Right atrium auricular region (tissue), 2 donors: ENCODE data around the gene KLHL14. TPM values are rescaled to one million over a fixed set of nuclear protein-coding genes. Genes with fewer than 3 reads are reported as not detected.
"Not testable (repeated sequence)": the region's sequence is repeated elsewhere in the genome, so short reads cannot be mapped to it uniquely, and the experiment has no call there.

ENCODE experiments used
- DNase-seq: peaks from one replicate; pipeline ENCODE4 v3.0.0-alpha.2; 2019; ENCODE audit warnings: low spot score
- H3K27ac ChIP-seq, 2 donors: fragments of 200-600 bp; sonication (generic); 1 replicate in 1 of 2; 2 replicates in 1 of 2; pipeline ENCODE4 v1.5.1; 2016 to 2019
- H3K27me3 ChIP-seq, 2 donors: fragments of 200-600 bp; sonication (generic); one replicate each; pipeline versions ENCODE4 v1.5.1 to v1.6.0; 2017 to 2019
- H3K36me3 ChIP-seq: fragments of 200-600 bp; sonication (generic); one replicate; pipeline ENCODE4 v1.5.1; 2016
- H3K4me1 ChIP-seq, 2 donors: fragments of 200-600 bp; sonication (generic); one replicate each; pipeline versions ENCODE4 v1.5.1 to v1.6.0; 2017 to 2019
- H3K4me3 ChIP-seq, 2 donors: fragments of 200-600 bp; sonication (generic); 1 replicate in 1 of 2; 2 replicates in 1 of 2; pipeline ENCODE4 v1.5.1; 2017 to 2019; ENCODE audit warnings: mild to moderate bottlenecking in 1 of 2, moderate library complexity in 1 of 2
- H3K9me3 ChIP-seq, 2 donors: fragments of 200-600 bp; sonication (generic); one replicate each; pipeline ENCODE4 v1.5.1; 2019
- CTCF ChIP-seq, 2 donors: fragments of 200-600 bp; sonication (generic); IDR thresholded peaks; one replicate each; pipeline ENCODE4 v1.5.1; 2019; ENCODE audit warnings: antibody characterized with exemption in 2 of 2
- total RNA-seq, 2 donors: library from RNA; depleted of rRNA; stranded (reverse); fragments of >200 nt; gene quantifications; one replicate each; pipeline ENCODE4 v1.1.0, GENCODE V29; 2016

Gene KLHL14
- total RNA-seq, 2 donors from 2014 or later: not detected

GRCh38 chr18:32798209-32798960 lies 25.6 kb upstream of the KLHL14 start:
- DNase-seq: no peak

DNA sequence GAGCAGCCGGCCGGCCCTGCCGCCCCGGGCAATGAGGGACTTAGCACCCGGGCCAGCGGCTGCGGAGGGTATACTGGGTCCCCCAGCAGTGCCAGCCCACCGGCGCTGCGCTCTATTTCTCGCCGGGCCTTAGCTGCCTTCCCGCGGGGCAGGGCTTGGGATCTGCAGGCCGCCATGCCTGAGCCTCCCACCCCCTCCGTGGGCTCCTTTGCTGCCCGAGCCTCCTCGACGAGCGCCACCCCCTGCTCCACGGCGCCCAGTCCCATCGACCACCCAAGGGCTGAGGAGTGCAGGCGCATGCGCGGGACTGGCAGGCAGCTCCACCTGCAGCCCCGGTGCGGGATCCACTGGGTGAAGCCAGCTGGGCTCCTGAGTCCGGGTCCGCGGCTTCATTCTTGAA lies 21.8 kb upstream of the KLHL14 start:
- H3K36me3 ChIP-seq, H3K4me3 ChIP-seq, H3K4me1 ChIP-seq, H3K27me3 ChIP-seq, DNase-seq, H3K27ac ChIP-seq: not testable (repeated sequence)
- H3K9me3 ChIP-seq: peaks cover 0 to 11% of the 10 kb centered on the region in 2 donors

More at GRCh38 chr18:32798209-32798960, 25.6 kb upstream of the KLHL14 start:
- H3K4me1 ChIP-seq: no peaks in the 10 kb centered on the region
- TF ChIP-seq CTCF (IDR thresholded peaks at IDR 0.05): no peak
- peaks cover 0 to 11% of the 10 kb centered on the region in 2 donors for H3K9me3 ChIP-seq
- H3K27ac ChIP-seq: no peak overlapping the region
- H3K4me3 ChIP-seq: no peak overlapping the region
- H3K36me3 ChIP-seq: no peaks in the 10 kb centered on the region
- H3K27me3 ChIP-seq: no peaks in the 10 kb centered on the region

DNA sequence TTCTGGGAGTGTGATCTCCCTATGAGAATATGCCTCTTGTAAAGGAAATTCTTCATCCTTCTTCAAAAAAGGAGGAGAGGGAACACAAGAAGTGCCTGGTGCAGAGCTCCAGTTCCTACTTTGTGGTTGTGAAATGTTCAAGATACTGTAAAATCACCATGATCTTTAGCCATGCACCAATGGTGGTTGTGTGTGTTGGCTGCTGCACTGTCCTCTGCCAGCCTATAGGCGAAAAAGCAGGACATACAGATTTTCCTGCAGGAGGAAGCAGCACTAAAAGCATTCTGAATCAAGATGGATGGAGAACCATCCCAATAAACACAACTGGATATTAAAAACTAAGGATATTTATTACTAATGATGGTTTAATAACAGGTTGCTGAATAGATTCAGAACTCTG lies 6.2 kb upstream of the KLHL14 start:
- no peak overlapping the region for H3K4me3 ChIP-seq
- DNase-seq: no peak
- no peaks in the 10 kb centered on the region for H3K9me3 ChIP-seq
- H3K36me3 ChIP-seq: no peaks in the 10 kb centered on the region
- H3K4me1 ChIP-seq: no peaks in the 10 kb centered on the region
- TF ChIP-seq CTCF (IDR thresholded peaks at IDR 0.05): no peak
- no peak overlapping the region for H3K27ac ChIP-seq
- H3K27me3 ChIP-seq: no peaks in the 10 kb centered on the region

GRCh38 chr18:32777049-32777448 lies 4.2 kb upstream of the KLHL14 start:
- Histone ChIP-seq H3K4me1 (no peaks in the 10 kb centered on the region), H3K4me3 (no peak overlapping the region), H3K9me3 (no peaks in the 10 kb centered on the region), H3K27me3 (no peaks in the 10 kb centered on the region), H3K36me3 (no peaks in the 10 kb centered on the region), H3K27ac (no peak overlapping the region)
- no peak for DNase-seq
- no peak for TF ChIP-seq CTCF (IDR thresholded peaks at IDR 0.05)

DNA sequence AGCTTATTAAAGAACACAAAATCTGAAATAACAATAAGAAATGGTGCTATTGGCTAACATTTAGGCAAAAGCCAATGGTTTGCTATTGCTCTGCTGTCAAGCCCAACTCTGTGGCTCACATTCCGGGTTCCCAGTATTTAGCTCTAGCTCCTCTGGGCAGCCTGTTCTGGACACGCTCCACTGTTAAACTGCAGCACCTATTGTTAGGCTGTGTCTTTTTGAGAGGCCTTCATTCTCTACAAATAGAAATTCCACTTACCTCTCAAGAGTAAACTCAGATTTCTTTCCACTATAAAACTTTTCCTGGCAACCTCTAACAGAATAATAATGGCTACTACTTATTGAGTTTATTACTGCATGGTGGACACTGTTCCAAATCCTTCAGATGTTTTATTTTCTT lies 3.7 kb upstream of the KLHL14 start:
- H3K27ac ChIP-seq: no peak overlapping the region
- TF ChIP-seq CTCF (IDR thresholded peaks at IDR 0.05): no peak
- peaks cover 0 to 4% of the 10 kb centered on the region in 2 donors for H3K4me1 ChIP-seq

GRCh38 chr18:32775628-32776027 lies 2.8 kb upstream of the KLHL14 start:
- no peak for DNase-seq
- no peaks in the 10 kb centered on the region for H3K9me3 ChIP-seq
- no peak overlapping the region for H3K27ac ChIP-seq
- no peak for TF ChIP-seq CTCF (IDR thresholded peaks at IDR 0.05)
- peaks cover 4 to 12% of the 10 kb centered on the region in 2 donors for H3K27me3 ChIP-seq
- H3K36me3 ChIP-seq: no peaks in the 10 kb centered on the region
- H3K4me3 ChIP-seq: no peak overlapping the region
- peaks cover 0 to 13% of the 10 kb centered on the region in 2 donors for H3K4me1 ChIP-seq

More for the DNA sequence above, 3.7 kb upstream of the KLHL14 start:
- H3K9me3 ChIP-seq: no peaks in the 10 kb centered on the region
- H3K4me3 ChIP-seq: no peak overlapping the region
- no peak for DNase-seq
- peaks cover 0 to 3% of the 10 kb centered on the region in 2 donors for H3K27me3 ChIP-seq
- no peaks in the 10 kb centered on the region for H3K36me3 ChIP-seq
